Mucosa of rectum (tissue), 2 donors: ENCODE measurements around the gene KCNJ15.

Experiments
- H3K27ac ChIP-seq, 2 donors: one replicate each; pipeline ENCODE4 v1.7.0; 2013; ENCODE audit warnings: inconsistent platforms in 2 of 2, low read depth in 2 of 2, low read length in 2 of 2
- H3K27me3 ChIP-seq, 2 donors: one replicate each; pipeline ENCODE4 v1.7.0; 2013; ENCODE audit warnings: low read length in 2 of 2; ENCODE audit not compliant: control insufficient read depth in 2 of 2, insufficient read depth in 2 of 2
- H3K36me3 ChIP-seq, 2 donors: one replicate each; pipeline ENCODE4 v1.7.0; 2013; ENCODE audit warnings: low read length in 2 of 2; ENCODE audit not compliant: control insufficient read depth in 2 of 2, insufficient read depth in 2 of 2
- H3K4me1 ChIP-seq, 2 donors: one replicate each; pipeline ENCODE4 v1.7.0; 2013; ENCODE audit warnings: low read length in 2 of 2, mild to moderate bottlenecking in 1 of 2; ENCODE audit not compliant: control insufficient read depth in 2 of 2, insufficient read depth in 2 of 2
- H3K4me3 ChIP-seq, 2 donors: one replicate each; pipeline ENCODE4 v1.7.0; 2013; ENCODE audit warnings: low read length in 2 of 2
- H3K9ac ChIP-seq, 2 donors: one replicate each; pipeline ENCODE4 v1.7.0; 2013; ENCODE audit warnings: low read length in 2 of 2, low read depth in 1 of 2, mild to moderate bottlenecking in 1 of 2
- H3K9me3 ChIP-seq, 2 donors: one replicate each; pipeline ENCODE4 v1.7.0; 2013; ENCODE audit warnings: low read length in 2 of 2; ENCODE audit not compliant: control insufficient read depth in 2 of 2
- donor health status: healthy.
- donor health status: Normal muscosa, but diverticular disease.

KCNJ15 gene

GRCh38 chr21:38334866-38335265 lies 78.1 kb downstream of the KCNJ15 start:
- Histone ChIP-seq H3K4me3 (no peak overlapping the region), H3K9ac (no peak overlapping the region), H3K36me3 (no peaks in the 10 kb centered on the region), H3K9me3 (no peaks in the 10 kb centered on the region), H3K4me1 (no peaks in the 10 kb centered on the region), H3K27ac (no peak overlapping the region), H3K27me3 (no peaks in the 10 kb centered on the region)

GRCh38 chr21:38337793-38338192 lies 81.0 kb downstream of the KCNJ15 start:
- Histone ChIP-seq H3K27ac (no peak overlapping the region), H3K4me1 (no peaks in the 10 kb centered on the region), H3K9ac (no peak overlapping the region), H3K9me3 (no peaks in the 10 kb centered on the region), H3K27me3 (no peaks in the 10 kb centered on the region), H3K36me3 (no peaks in the 10 kb centered on the region), H3K4me3 (no peak overlapping the region)

GRCh38 chr21:38340131-38340530 lies 83.3 kb downstream of the KCNJ15 start:
- no peaks in the 10 kb centered on the region for H3K27me3 ChIP-seq
- no peaks in the 10 kb centered on the region for H3K4me1 ChIP-seq
- no peak overlapping the region for H3K4me3 ChIP-seq
- H3K27ac ChIP-seq = no peak overlapping the region
- H3K9me3 ChIP-seq = no peaks in the 10 kb centered on the region
- H3K9ac ChIP-seq = no peak overlapping the region
- no peaks in the 10 kb centered on the region for H3K36me3 ChIP-seq

- no peak overlapping the region for H3K27ac ChIP-seq
- no peaks in the 10 kb centered on the region for H3K9me3 ChIP-seq
- no peaks in the 10 kb centered on the region for H3K4me1 ChIP-seq
These were observed 84.8 kb downstream of the KCNJ15 start for GRCh38 chr21:38341546-38342012.

GRCh38 chr21:38342739-38343138 lies 85.9 kb downstream of the KCNJ15 start:
- H3K4me3 ChIP-seq = no peak overlapping the region
- H3K27ac ChIP-seq = no peak overlapping the region
- H3K9me3 ChIP-seq = no peaks in the 10 kb centered on the region
- no peaks in the 10 kb centered on the region for H3K4me1 ChIP-seq
- H3K9ac ChIP-seq = no peak overlapping the region
- H3K36me3 ChIP-seq = no peaks in the 10 kb centered on the region
- H3K27me3 ChIP-seq = peaks cover 0 to 4% of the 10 kb centered on the region in 2 donors

More at GRCh38 chr21:38341546-38342012, 84.8 kb downstream of the KCNJ15 start:
- Histone ChIP-seq H3K27me3 (no peaks in the 10 kb centered on the region), H3K9ac (no peak overlapping the region), H3K36me3 (no peaks in the 10 kb centered on the region), H3K4me3 (no peak overlapping the region)

GRCh38 chr21:38343691-38344090 lies 86.9 kb downstream of the KCNJ15 start:
- Histone ChIP-seq H3K27ac (no peak overlapping the region), H3K9ac (no peak overlapping the region), H3K4me3 (no peak overlapping the region)

GRCh38 chr21:38346286-38346685 lies 89.5 kb downstream of the KCNJ15 start:
- H3K9me3 ChIP-seq = no peaks in the 10 kb centered on the region
- no peak overlapping the region for H3K9ac ChIP-seq
- no peaks in the 10 kb centered on the region for H3K4me1 ChIP-seq
- no peak overlapping the region for H3K27ac ChIP-seq
- H3K4me3 ChIP-seq = no peak overlapping the region
- H3K27me3 ChIP-seq = peaks cover 0 to 5% of the 10 kb centered on the region in 2 donors
- H3K36me3 ChIP-seq = no peaks in the 10 kb centered on the region

More at GRCh38 chr21:38343691-38344090, 86.9 kb downstream of the KCNJ15 start:
- Histone ChIP-seq H3K27me3 (peaks cover 0 to 4% of the 10 kb centered on the region in 2 donors), H3K36me3 (no peaks in the 10 kb centered on the region), H3K9me3 (no peaks in the 10 kb centered on the region), H3K4me1 (no peaks in the 10 kb centered on the region)

- H3K27ac ChIP-seq = no peak overlapping the region
- no peak overlapping the region for H3K4me3 ChIP-seq
- no peaks in the 10 kb centered on the region for H3K9me3 ChIP-seq
- H3K36me3 ChIP-seq = no peaks in the 10 kb centered on the region
- peaks cover 0 to 2% of the 10 kb centered on the region in 2 donors for H3K4me1 ChIP-seq
- H3K9ac ChIP-seq = no peak overlapping the region
- peaks cover 0 to 9% of the 10 kb centered on the region in 2 donors for H3K27me3 ChIP-seq
These were observed 92.4 kb downstream of the KCNJ15 start for GRCh38 chr21:38349111-38349746.

GRCh38 chr21:38349977-38350376 lies 93.2 kb downstream of the KCNJ15 start:
- Histone ChIP-seq H3K36me3 (no peaks in the 10 kb centered on the region), H3K9me3 (no peaks in the 10 kb centered on the region), H3K27me3 (peaks cover 0 to 9% of the 10 kb centered on the region in 2 donors), H3K9ac (no peak overlapping the region), H3K4me3 (no peak overlapping the region), H3K27ac (no peak overlapping the region), H3K4me1 (peaks cover 0 to 2% of the 10 kb centered on the region in 2 donors)

- Histone ChIP-seq H3K27ac (no peak overlapping the region), H3K36me3 (no peaks in the 10 kb centered on the region)
These were observed 93.9 kb downstream of the KCNJ15 start for GRCh38 chr21:38350684-38351083.

More at GRCh38 chr21:38350684-38351083, 93.9 kb downstream of the KCNJ15 start:
- Histone ChIP-seq H3K9ac (no peak overlapping the region), H3K4me1 (peaks cover 0 to 2% of the 10 kb centered on the region in 2 donors), H3K9me3 (no peaks in the 10 kb centered on the region), H3K27me3 (peaks cover 0 to 14% of the 10 kb centered on the region in 2 donors), H3K4me3 (no peak overlapping the region)
